GM12801 (cell line): ENCODE results near the gene ZBTB34.

Experiments used
- TF ChIP-seq, protein P1 (sequence below): IDR thresholded peaks from one replicate; pipeline ENCODE4 v1.5.1; 2011; ENCODE audit warnings: control low read depth; ENCODE audit not compliant: insufficient read length; ENCODE audit errors: extremely low read depth

Gene ZBTB34

DNA sequence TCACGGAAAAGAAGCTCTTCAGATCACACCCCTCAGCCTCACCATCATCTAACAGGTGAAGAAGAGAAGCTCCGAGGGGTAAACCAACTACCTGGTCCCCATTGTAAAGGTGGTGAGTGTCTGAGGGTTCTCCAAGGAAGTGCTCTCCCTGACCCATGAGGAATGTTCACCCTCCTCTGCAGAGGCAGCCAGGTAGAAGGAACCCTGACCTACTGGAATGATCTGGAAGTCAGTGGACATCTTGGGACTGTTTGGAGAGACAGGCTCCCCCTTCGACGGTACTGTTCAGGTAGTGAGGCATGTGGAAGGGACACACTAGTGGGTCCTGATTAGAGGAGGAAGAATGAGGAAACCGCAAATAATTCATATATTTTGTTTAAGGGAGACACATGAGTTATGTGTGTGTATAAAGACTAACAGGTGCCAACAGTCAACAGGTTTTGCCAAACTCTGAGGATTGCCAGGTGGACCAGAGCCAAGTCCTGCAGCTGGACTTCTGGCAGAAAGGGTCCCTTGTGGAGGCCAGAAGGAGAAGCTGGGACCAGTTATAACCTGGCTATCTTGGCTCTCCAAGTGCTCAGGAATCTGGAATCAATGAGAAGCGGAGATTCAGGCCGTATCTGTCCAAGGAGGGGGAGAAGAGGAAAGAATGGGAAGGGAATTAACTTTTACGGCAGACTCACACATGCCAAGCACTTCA is 3.0 kb upstream of the ZBTB34 start:
- TF ChIP-seq, protein P1, sequence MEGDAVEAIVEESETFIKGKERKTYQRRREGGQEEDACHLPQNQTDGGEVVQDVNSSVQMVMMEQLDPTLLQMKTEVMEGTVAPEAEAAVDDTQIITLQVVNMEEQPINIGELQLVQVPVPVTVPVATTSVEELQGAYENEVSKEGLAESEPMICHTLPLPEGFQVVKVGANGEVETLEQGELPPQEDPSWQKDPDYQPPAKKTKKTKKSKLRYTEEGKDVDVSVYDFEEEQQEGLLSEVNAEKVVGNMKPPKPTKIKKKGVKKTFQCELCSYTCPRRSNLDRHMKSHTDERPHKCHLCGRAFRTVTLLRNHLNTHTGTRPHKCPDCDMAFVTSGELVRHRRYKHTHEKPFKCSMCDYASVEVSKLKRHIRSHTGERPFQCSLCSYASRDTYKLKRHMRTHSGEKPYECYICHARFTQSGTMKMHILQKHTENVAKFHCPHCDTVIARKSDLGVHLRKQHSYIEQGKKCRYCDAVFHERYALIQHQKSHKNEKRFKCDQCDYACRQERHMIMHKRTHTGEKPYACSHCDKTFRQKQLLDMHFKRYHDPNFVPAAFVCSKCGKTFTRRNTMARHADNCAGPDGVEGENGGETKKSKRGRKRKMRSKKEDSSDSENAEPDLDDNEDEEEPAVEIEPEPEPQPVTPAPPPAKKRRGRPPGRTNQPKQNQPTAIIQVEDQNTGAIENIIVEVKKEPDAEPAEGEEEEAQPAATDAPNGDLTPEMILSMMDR = no peak

GRCh38 chr9:126859111-126859510 is 1.3 kb upstream of the ZBTB34 start:
- TF ChIP-seq, protein P1 = no peak

- TF ChIP-seq, protein P1 = no peak
These were observed 473 bp downstream of the ZBTB34 start for GRCh38 chr9:126860757-126861466.

DNA sequence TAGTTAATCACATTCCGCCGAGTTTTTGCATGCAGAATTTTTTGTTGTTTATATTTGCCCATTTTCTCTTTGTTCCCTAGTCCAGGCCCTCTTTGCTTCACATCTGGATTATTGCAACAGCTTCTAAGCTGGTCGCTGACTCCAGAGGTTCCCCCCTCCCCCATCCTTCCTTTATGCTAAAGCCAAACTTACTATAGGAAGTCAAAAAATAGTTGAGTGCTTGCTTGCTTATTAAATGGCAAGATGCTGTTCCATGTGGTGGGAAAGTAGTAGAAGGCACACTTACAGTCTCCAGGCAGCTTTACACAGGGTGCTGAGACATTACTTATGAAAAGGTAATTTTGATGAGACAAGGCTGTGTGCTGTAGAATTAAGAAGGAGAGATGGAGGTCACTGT is 1.3 kb downstream of the ZBTB34 start:
- TF ChIP-seq, protein P1 = no peak

- TF ChIP-seq, protein P1 = no peak
These were observed 1.8 kb downstream of the ZBTB34 start for GRCh38 chr9:126862104-126862761.

DNA sequence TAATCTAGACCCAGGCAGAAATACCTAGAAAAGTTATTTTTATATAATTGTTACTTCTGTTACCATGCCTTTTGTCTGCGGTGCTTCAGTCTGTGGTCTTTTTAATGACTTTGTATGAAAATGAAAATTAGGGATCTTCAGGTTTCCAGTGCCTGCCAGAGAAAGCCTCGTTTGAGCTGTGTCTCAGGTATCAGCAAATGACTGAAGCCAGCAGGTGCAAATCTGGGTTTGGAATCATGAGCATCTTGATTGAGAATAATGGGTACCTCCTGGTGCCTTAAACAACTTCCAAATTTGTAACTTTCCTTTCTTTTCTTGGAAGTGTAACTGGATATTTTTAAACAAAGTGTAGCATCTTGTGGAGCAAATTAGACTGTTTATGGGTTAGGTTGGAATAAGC is 4.3 kb downstream of the ZBTB34 start:
- TF ChIP-seq, protein P1 = no peak

DNA sequence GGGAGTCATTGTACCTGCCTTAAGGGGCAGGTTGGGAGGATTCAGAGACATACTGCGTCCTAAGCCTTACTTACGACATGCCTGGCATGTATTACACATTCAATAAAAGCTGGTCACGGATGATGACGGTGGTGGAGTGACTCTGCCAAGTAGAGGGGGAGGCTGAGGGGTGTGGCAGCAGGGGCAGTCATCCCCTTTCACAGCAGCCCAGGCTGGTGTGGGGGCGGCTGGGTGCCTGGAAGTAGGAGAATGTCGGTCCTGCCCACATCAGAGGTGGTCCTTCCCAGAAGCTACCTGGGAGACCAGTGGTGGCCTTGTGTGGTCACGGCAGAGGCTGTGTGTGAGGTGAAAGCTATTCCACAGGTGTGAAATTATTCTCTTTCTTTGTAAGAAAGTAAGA is 8.9 kb downstream of the ZBTB34 start:
- TF ChIP-seq, protein P1 = no peak
